Tibial nerve (tissue), 4 donors: Measurements from ENCODE around the gene DCAF4. TPM values are rescaled to one million over a fixed set of nuclear protein-coding genes. Genes with fewer than 3 reads are reported as not detected.

Experiments
- DNase-seq, 2 donors: peaks; one replicate each; pipeline ENCODE4 v3.0.0-alpha.2; 2019; ENCODE audit warnings: low spot score in 2 of 2
- H3K27ac ChIP-seq, 4 donors: fragments of 200-600 bp; sonication (generic) in 3 of 4; one replicate each; pipeline ENCODE4 v1.5.1; 2017 to 2019; ENCODE audit warnings: mild to moderate bottlenecking in 1 of 4
- H3K27me3 ChIP-seq, 2 donors: fragments of 200-600 bp; sonication (generic) in 1 of 2; one replicate each; pipeline versions ENCODE4 v1.5.1 to v1.6.0; 2017 to 2019
- H3K36me3 ChIP-seq, 3 donors: fragments of 200-600 bp; sonication (generic); one replicate each; pipeline ENCODE4 v1.5.1; 2018 to 2019
- H3K4me1 ChIP-seq, 4 donors: fragments of 200-600 bp; sonication (generic) in 3 of 4; one replicate each; pipeline ENCODE4 v1.5.1; 2017 to 2019
- H3K4me3 ChIP-seq, 4 donors: fragments of 200-600 bp; sonication (generic) in 3 of 4; one replicate each; pipeline ENCODE4 v1.5.1; 2017 to 2019; ENCODE audit warnings: mild to moderate bottlenecking in 1 of 4, moderate library complexity in 1 of 4
- H3K9me3 ChIP-seq, 4 donors: fragments of 200-600 bp; sonication (generic) in 3 of 4; one replicate each; pipeline ENCODE4 v1.5.1; 2017 to 2019
- CTCF ChIP-seq, 5 experiments: fragments of 200-600 bp in 3 of 5; fragments of 450-650 bp in 2 of 5; sonication (generic) in 3 of 5; IDR thresholded peaks; one replicate each; pipeline ENCODE4 v1.5.1; 2016 to 2019; ENCODE audit warnings: antibody characterized with exemption in 5 of 5, mild to moderate bottlenecking in 3 of 5, moderate library complexity in 2 of 5
- EP300 ChIP-seq, 2 donors: sonication (generic); formaldehyde crosslinking; IDR thresholded peaks; one replicate each; pipeline ENCODE4 v1.6.1; 2017; ENCODE audit warnings: antibody characterized with exemption in 2 of 2, mild to moderate bottlenecking in 1 of 2
- POLR2A ChIP-seq, 2 donors: fragments of 450-650 bp; IDR thresholded peaks; one replicate each; pipeline ENCODE4 v1.6.1; 2017; ENCODE audit warnings: antibody characterized with exemption in 2 of 2, mild to moderate bottlenecking in 2 of 2, moderate library complexity in 2 of 2
- WGBS, 2 donors: methylation state at CpG; one replicate each; pipeline ENCODE4 v1.1.5; 2018; 5-methylcytosine and 5-hydroxymethylcytosine counted together
- total RNA-seq, 4 donors: library from RNA; depleted of rRNA; stranded (reverse); fragments of >200 nt; gene quantifications; one replicate each; pipeline ENCODE4 v1.1.0, GENCODE V29; 2016

Gene DCAF4
- total RNA-seq, 4 donors from 2014 or later = 6.6 to 84.1 (median 20.2) TPM

- 10 to 83% methylated on average over 1 to 16 of the region's 33 CpGs for WGBS, 2 donors
- peaks cover 0 to 2% (median 0%) of the 10 kb centered on the region in 3 donors for H3K36me3 ChIP-seq
- TF ChIP-seq POLR2A (IDR thresholded peaks at IDR 0.05) = no peak
- no peak for TF ChIP-seq CTCF (IDR thresholded peaks at IDR 0.05)
- no peak for TF ChIP-seq EP300 (IDR thresholded peaks at IDR 0.05)
- no peaks in the 10 kb centered on the region for H3K9me3 ChIP-seq
- H3K4me3 ChIP-seq = peak overlapping the region; percentile 83 to 94 (median 86)
- peak overlapping the region; percentile 82 to 94 (median 84) for H3K27ac ChIP-seq
- peaks cover 0 to 17% (median 6%) of the 10 kb centered on the region in 4 donors for H3K4me1 ChIP-seq
- no peaks in the 10 kb centered on the region for H3K27me3 ChIP-seq
- DNase-seq = no peak
These were observed 411 bp upstream of the DCAF4 start for GRCh38 chr14:72925815-72926291.

- DNase-seq = no peak
- peaks cover 0 to 2% (median 0%) of the 10 kb centered on the region in 3 donors for H3K36me3 ChIP-seq
- no peak for TF ChIP-seq EP300 (IDR thresholded peaks at IDR 0.05)
- no peak for TF ChIP-seq CTCF (IDR thresholded peaks at IDR 0.05)
- peaks cover 0 to 17% (median 6%) of the 10 kb centered on the region in 4 donors for H3K4me1 ChIP-seq
- H3K9me3 ChIP-seq = no peaks in the 10 kb centered on the region
- no peak overlapping the region for H3K4me3 ChIP-seq
- no peak overlapping the region for H3K27ac ChIP-seq
- no peaks in the 10 kb centered on the region for H3K27me3 ChIP-seq
- 80 to 90% methylated on average over 1 to 9 of the region's 21 CpGs for WGBS, 2 donors
These were observed 2.6 kb downstream of the DCAF4 start for GRCh38 chr14:72928872-72929271.

GRCh38 chr14:72929316-72930080 is 3.2 kb downstream of the DCAF4 start:
- 95 to 96% methylated on average over 43 of the region's 43 CpGs for WGBS, 2 donors
- no peak for DNase-seq
- Histone ChIP-seq H3K27ac (no peak overlapping the region), H3K27me3 (no peaks in the 10 kb centered on the region), H3K4me1 (peaks cover 0 to 17% (median 6%) of the 10 kb centered on the region in 4 donors), H3K9me3 (no peaks in the 10 kb centered on the region), H3K4me3 (no peak overlapping the region), H3K36me3 (peaks cover 0 to 2% (median 0%) of the 10 kb centered on the region in 3 donors)
- TF ChIP-seq POLR2A (IDR thresholded peaks at IDR 0.05) (no peak), CTCF (IDR thresholded peaks at IDR 0.05) (no peak), EP300 (IDR thresholded peaks at IDR 0.05) (no peak)

- no peaks in the 10 kb centered on the region for H3K27me3 ChIP-seq
- H3K9me3 ChIP-seq = no peaks in the 10 kb centered on the region
- H3K4me1 ChIP-seq = no peaks in the 10 kb centered on the region
- H3K36me3 ChIP-seq = peaks cover 0 to 4% (median 2%) of the 10 kb centered on the region in 3 donors
- TF ChIP-seq CTCF (IDR thresholded peaks at IDR 0.05) = no peak
- no peak for TF ChIP-seq POLR2A (IDR thresholded peaks at IDR 0.05)
- no peak for TF ChIP-seq EP300 (IDR thresholded peaks at IDR 0.05)
- 75 to 86% methylated on average over 7 of the region's 7 CpGs for WGBS, 2 donors
- DNase-seq = no peak
- no peak overlapping the region for H3K4me3 ChIP-seq
- H3K27ac ChIP-seq = no peak overlapping the region
These were observed 6.6 kb downstream of the DCAF4 start for GRCh38 chr14:72932893-72933292.

- Histone ChIP-seq H3K9me3 (no peaks in the 10 kb centered on the region), H3K36me3 (peaks cover 3 to 70% (median 8%) of the 10 kb centered on the region in 3 donors), H3K27me3 (no peaks in the 10 kb centered on the region), H3K27ac (no peak overlapping the region), H3K4me1 (no peaks in the 10 kb centered on the region), H3K4me3 (no peak overlapping the region)
- WGBS, 2 donors = 64 to 71% methylated on average over 11 to 13 of the region's 13 CpGs
- no peak for DNase-seq
- TF ChIP-seq EP300 (IDR thresholded peaks at IDR 0.05) (no peak), POLR2A (IDR thresholded peaks at IDR 0.05) (no peak), CTCF (IDR thresholded peaks at IDR 0.05) (no peak)
These were observed 13.4 kb downstream of the DCAF4 start for GRCh38 chr14:72939630-72940029.
